H1 (cell line): Measurements from ENCODE around the gene ZNF785. TPM values are rescaled to one million over a fixed set of nuclear protein-coding genes. Genes with fewer than 3 reads are reported as not detected.
A peak's percentile ranks its signal among the peaks of the same experiment; 100 is the strongest.

ENCODE experiments used
- CTCF ChIA-PET: fragments of 300-600 bp; sonication (Branson Sonifier 250); formaldehyde crosslinking; loops from one replicate; lab custom pipeline; 2021; ENCODE audit not compliant: partially characterized antibody; lab: Charles Lee
- POLR2A ChIA-PET: fragments of 300-600 bp; sonication (Branson Sonifier 250); formaldehyde crosslinking; loops from one replicate; lab custom pipeline; 2021; ENCODE audit warnings: inconsistent platforms; ENCODE audit not compliant: partially characterized antibody; lab: Charles Lee
- DNase-seq, 2 experiments: peaks; one replicate each; pipeline versions ENCODE4 v3.0.0 to v3.0.0-alpha.2; 2010 to 2022; ENCODE audit warnings: low spot score in 2 of 2, low read depth in 1 of 2, mixed read lengths in 1 of 2
- FAIRE-seq: peaks from 2 replicates; lab custom pipeline; 2011; peaks lifted over from hg19 to GRCh38; lab: Jason Lieb, UNC
- H2AFZ ChIP-seq: 2 replicates; pipeline ENCODE4 v1.8.1; 2012; ENCODE audit warnings: low read length, inconsistent platforms
- H2AK5ac ChIP-seq: 2 replicates; pipeline ENCODE4 v1.6.1; 2013; ENCODE audit warnings: low read depth, low read length
- H2BK120ac ChIP-seq: replicated peaks from 2 replicates; pipeline ENCODE3; 2013; ENCODE audit warnings: low read depth, low read length, inconsistent platforms
- H2BK12ac ChIP-seq: 2 replicates; pipeline ENCODE4 v1.6.1; 2013; ENCODE audit warnings: low read depth, low read length
- H2BK15ac ChIP-seq: 2 replicates; pipeline ENCODE4 v1.6.1; 2013; ENCODE audit warnings: low read length
- H2BK20ac ChIP-seq: 2 replicates; pipeline ENCODE4 v1.6.1; 2013; ENCODE audit warnings: low read length
- H2BK5ac ChIP-seq: 2 replicates; pipeline ENCODE4 v1.6.1; 2013; ENCODE audit warnings: low read depth, low read length
- H3K14ac ChIP-seq: 2 replicates; pipeline ENCODE4 v1.6.1; 2013; ENCODE audit warnings: inconsistent platforms; ENCODE audit not compliant: insufficient read length
- H3K18ac ChIP-seq: 2 replicates; pipeline ENCODE4 v1.6.1; 2013; ENCODE audit warnings: low read length; ENCODE audit errors: extremely low read depth
- H3K23ac ChIP-seq: 2 replicates; pipeline ENCODE4 v1.6.1; 2013; ENCODE audit warnings: inconsistent platforms; ENCODE audit not compliant: insufficient read length
- H3K23me2 ChIP-seq: 2 replicates; pipeline ENCODE4 v1.6.1; 2013; ENCODE audit warnings: low read depth, low read length
- H3K27ac ChIP-seq: 2 replicates; pipeline ENCODE4 v1.6.1; 2011; ENCODE audit warnings: low read depth, low read length, inconsistent platforms
- H3K27me3 ChIP-seq, 4 experiments: replicated peaks in 1 of 4; 1 replicate in 1 of 4; 2 replicates in 3 of 4; pipeline versions ENCODE4 v1.6.1 to v1.8.1; 2011 to 2013; ENCODE audit warnings: low read length in 3 of 4, mild to moderate bottlenecking in 3 of 4, inconsistent platforms in 2 of 4, mixed read lengths in 2 of 4, moderate library complexity in 1 of 4; ENCODE audit not compliant: control insufficient read depth in 3 of 4, insufficient read depth in 3 of 4; ENCODE audit errors: extremely low read depth in 1 of 4
- H3K36me3 ChIP-seq, 4 experiments: 2 replicates each; pipeline versions ENCODE4 v1.6.1 to v1.8.1; 2011 to 2013; ENCODE audit warnings: mild to moderate bottlenecking in 4 of 4, low read length in 3 of 4, moderate library complexity in 2 of 4, control low read depth in 1 of 4, inconsistent platforms in 1 of 4; ENCODE audit not compliant: insufficient read depth in 4 of 4, control insufficient read depth in 2 of 4
- H3K4ac ChIP-seq: replicated peaks from 2 replicates; pipeline ENCODE3; 2013; ENCODE audit warnings: low read length, low read depth, mixed read lengths, inconsistent platforms; ENCODE audit not compliant: insufficient read length
- H3K4me1 ChIP-seq, 4 experiments: replicated peaks in 1 of 4; 1 replicate in 1 of 4; 2 replicates in 3 of 4; pipeline versions ENCODE4 v1.6.1 to v1.8.1; 2011 to 2013; ENCODE audit warnings: low read length in 3 of 4, inconsistent platforms in 2 of 4, mixed read lengths in 1 of 4; ENCODE audit not compliant: insufficient read depth in 4 of 4, control insufficient read depth in 3 of 4
- H3K4me2 ChIP-seq, 2 experiments: 2 replicates each; pipeline versions ENCODE4 v1.6.1 to v1.8.1; 2011 to 2013; ENCODE audit warnings: low read depth in 2 of 2, low read length in 2 of 2, control low read depth in 1 of 2, inconsistent platforms in 1 of 2, mild to moderate bottlenecking in 1 of 2; ENCODE audit not compliant: insufficient read depth in 1 of 2
- H3K4me3 ChIP-seq, 4 experiments: fragments of 200-600, 300-600 bp in 1 of 4; sonication (generic), shearing (Covaris generic), sonication (Bioruptor Twin) in 1 of 4; 2 replicates each; pipeline versions ENCODE4 v1.5.1 to v1.8.1; 2011 to 2016; ENCODE audit warnings: low read length in 4 of 4, low read depth in 3 of 4, control low read depth in 2 of 4, inconsistent platforms in 2 of 4, mild to moderate bottlenecking in 2 of 4, mixed read lengths in 1 of 4, moderate library complexity in 1 of 4; ENCODE audit not compliant: insufficient read depth in 2 of 4; ENCODE audit errors: extremely low read depth in 1 of 4
- H3K56ac ChIP-seq: replicated peaks from 2 replicates; pipeline ENCODE3; 2013; ENCODE audit warnings: low read depth, mild to moderate bottlenecking, mixed read lengths, low read length, inconsistent platforms; ENCODE audit not compliant: insufficient read length
- H3K79me1 ChIP-seq: 2 replicates; pipeline ENCODE4 v1.6.1; 2013; ENCODE audit warnings: low read depth, low read length, control low read depth
- H3K79me2 ChIP-seq, 2 experiments: 2 replicates each; pipeline versions ENCODE4 v1.6.1 to v1.8.1; 2012 to 2013; ENCODE audit warnings: low read length in 2 of 2, mild to moderate bottlenecking in 2 of 2, inconsistent platforms in 1 of 2; ENCODE audit not compliant: insufficient read depth in 2 of 2, control insufficient read depth in 1 of 2
- H3K9ac ChIP-seq, 4 experiments: replicated peaks in 1 of 4; 1 replicate in 1 of 4; 2 replicates in 3 of 4; pipeline versions ENCODE4 v1.6.1 to v1.8.1; 2011 to 2013; ENCODE audit warnings: low read depth in 3 of 4, low read length in 3 of 4, control low read depth in 2 of 4, mild to moderate bottlenecking in 2 of 4, moderate library complexity in 2 of 4, inconsistent platforms in 1 of 4; ENCODE audit errors: extremely low read depth in 1 of 4
- H3K9me3 ChIP-seq, 2 experiments: 2 replicates each; pipeline versions ENCODE4 v1.6.1 to v1.8.1; 2012 to 2013; ENCODE audit warnings: mild to moderate bottlenecking in 2 of 2, moderate library complexity in 2 of 2, control low read depth in 1 of 2, inconsistent platforms in 1 of 2, low read depth in 1 of 2, low read length in 1 of 2, mixed read lengths in 1 of 2; ENCODE audit not compliant: insufficient read depth in 2 of 2
- H4K20me1 ChIP-seq, 2 experiments: replicated peaks in 1 of 2; 2 replicates each; pipeline versions ENCODE3 to v1.8.1; 2011 to 2013; ENCODE audit warnings: inconsistent platforms in 2 of 2, low read length in 2 of 2, mild to moderate bottlenecking in 1 of 2; ENCODE audit not compliant: insufficient read depth in 2 of 2, control insufficient read depth in 1 of 2
- H4K5ac ChIP-seq: 2 replicates; pipeline ENCODE4 v1.6.1; 2013; ENCODE audit warnings: low read length, low read depth, mixed read lengths, inconsistent platforms; ENCODE audit not compliant: insufficient read length
- H4K8ac ChIP-seq: 2 replicates; pipeline ENCODE4 v1.8.0; 2013; ENCODE audit warnings: mild to moderate bottlenecking, moderate library complexity, low read length, inconsistent platforms; ENCODE audit not compliant: insufficient read depth; ENCODE audit errors: extremely low read depth
- H4K91ac ChIP-seq: replicated peaks from 2 replicates; pipeline ENCODE3; 2013; ENCODE audit warnings: low read length, mixed read lengths, inconsistent platforms; ENCODE audit not compliant: insufficient read length
- ATF3 ChIP-seq: IDR thresholded peaks from 2 replicates; pipeline ENCODE4 v1.6.1; 2011; ENCODE audit warnings: low read depth, mild to moderate bottlenecking, low read length; ENCODE audit not compliant: insufficient read depth
- CBX8 ChIP-seq: fragments of 300-800, 300-1000 bp; sonication (generic); IDR thresholded peaks from 2 replicates; pipeline ENCODE4 v1.7.1; 2016; ENCODE audit warnings: low read depth, low read length, borderline replicate concordance
- CEBPB ChIP-seq: IDR thresholded peaks from 2 replicates; pipeline ENCODE4 v1.6.1; 2012; ENCODE audit warnings: low read depth, low read length
- HDAC6 ChIP-seq: IDR thresholded peaks from one replicate; pipeline ENCODE4 v1.7.1; 2012; ENCODE audit warnings: low read depth, mild to moderate bottlenecking, inconsistent platforms, low read length, moderate library complexity
- NRF1 ChIP-seq: IDR thresholded peaks from 2 replicates; pipeline ENCODE4 v1.6.1; 2011; ENCODE audit warnings: mild to moderate bottlenecking, low read depth, low read length, improper control_type of control experiment
- PHF8 ChIP-seq: fragments of 200-600 bp; sonication (generic); conservative IDR thresholded peaks from 2 replicates; pipeline ENCODE4 v1.7.1; 2012; ENCODE audit warnings: low read depth, mild to moderate bottlenecking, inconsistent platforms, low read length, moderate library complexity
- RAD21 ChIP-seq, 2 experiments: IDR thresholded peaks in 1 of 2; conservative IDR thresholded peaks in 1 of 2; 2 replicates each; pipeline ENCODE4 v1.6.1; 2011; ENCODE audit warnings: low read depth in 2 of 2, low read length in 2 of 2, improper control_type of control experiment in 1 of 2, inconsistent platforms in 1 of 2, mild to moderate bottlenecking in 1 of 2, moderate library complexity in 1 of 2
- SAP30 ChIP-seq: fragments of 300-600 bp; sonication (generic); IDR thresholded peaks from 2 replicates; pipeline ENCODE4 v1.7.1; 2012; ENCODE audit warnings: low read length, moderate library complexity, mild to moderate bottlenecking, inconsistent platforms; ENCODE audit not compliant: insufficient read depth, insufficient replicate concordance
- SIRT6 ChIP-seq: IDR thresholded peaks from one replicate; pipeline ENCODE4 v1.7.1; 2012; ENCODE audit warnings: low read length, inconsistent platforms
- SP2 ChIP-seq: IDR thresholded peaks from 2 replicates; pipeline ENCODE4 v1.6.1; 2012; ENCODE audit warnings: mild to moderate bottlenecking, low read length, inconsistent platforms
- WGBS, 2 experiments: shearing (Covaris generic) in 1 of 2; methylation state at CpG; one replicate each; pipeline versions ENCODE4 v1.1.6 to v1.1.7; 2013 to 2015; ENCODE audit warnings: low lambda C conversion rate in 2 of 2, mixed read lengths in 2 of 2, inconsistent platforms in 1 of 2, low coverage in 1 of 2, missing lambda C conversion rate in 1 of 2; ENCODE audit not compliant: insufficient replicate concordance in 2 of 2, insufficient coverage in 1 of 2, insufficient read length in 1 of 2; ENCODE audit errors: extremely low coverage in 1 of 2, missing lambda C conversion rate in 1 of 2; 5-methylcytosine and 5-hydroxymethylcytosine counted together
- polyA plus RNA-seq, 7 experiments: library from polyadenylated mRNA; depleted of rRNA in 3 of 7; stranded (reverse) in 5 of 7; unstranded in 2 of 7; fragments of >200 nt in 5 of 7; fragments of 200-250 nt in 2 of 7; gene quantifications; 1 replicate in 5 of 7; 2 replicates in 1 of 7; 4 replicates in 1 of 7; pipeline versions ENCODE4 v1.2.1 to v1.2.3, GENCODE V29; 2011 to 2013; ENCODE audit warnings: missing spikeins in 2 of 7, mixed read lengths in 2 of 7
- total RNA-seq: library from RNA; stranded (reverse); fragmentation: NEBNext Ultra II Directional; extraction: Animal tissue kit (Norgen Biotek cat#: 25700); gene quantifications from 2 replicates; pipeline ENCODE4 v1.2.1, GENCODE V29; 2021

The ZNF785 gene
- total and polyA plus RNA-seq, 2 of the 8 experiments (the other 6 are each of a cell fraction or from before 2014, with no cell fraction given): 8.6 to 12.9 TPM

GRCh38 chr16:30552956-30553355, 32.5 kb downstream of the ZNF785 start:
- Histone ChIP-seq H4K5ac (no peak overlapping the region), H3K36me3 (peaks cover 3 to 8% (median 5%) of the 10 kb centered on the region in 4 experiments; a peak in 4 of 8 replicates), H2BK5ac (0 out of 2 replicates have a peak overlapping the region, but pooled peaks have one; percentile 26), H2BK120ac (no peak overlapping the region), H3K27me3 (no peaks in the 10 kb centered on the region), H3K9me3 (no peaks in the 10 kb centered on the region), H2BK20ac (no peak overlapping the region), H2BK12ac (no peak overlapping the region), H3K18ac (no peak overlapping the region), H3K27ac (no peak overlapping the region), H3K4me1 (peaks cover 5 to 14% (median 7%) of the 10 kb centered on the region in 4 experiments), H3K23ac (no peak overlapping the region), H2BK15ac (no peak overlapping the region), H2AK5ac (no peak overlapping the region), H3K4me2 (no peak overlapping the region), H4K8ac (no peak overlapping the region), H3K9ac (no peak overlapping the region), H3K14ac (no peak overlapping the region), H3K4me3 (no peak overlapping the region), H3K56ac (no peak overlapping the region), H3K4ac (no peak overlapping the region), H2AFZ (no peak overlapping the region), H3K23me2 (peaks cover 5% of the 10 kb centered on the region; the same call in 1 of the 2 replicates), H4K91ac (no peak overlapping the region), H4K20me1 (peaks cover 0 to 4% of the 10 kb centered on the region in 2 experiments), H3K79me1 (no peaks in the 10 kb centered on the region), H3K79me2 (no peaks in the 10 kb centered on the region)
- no peak for DNase-seq
- CTCF ChIA-PET: interaction anchor here (0.6 to 3.8 kb wide), 3 partner anchors 9 to 17 kb away, joined by 3 to 12 read pairs (median 3); partner anchors contain the start of gene ZNF747
- POLR2A ChIA-PET: interaction anchor here (0.6 to 6.7 kb wide), 4 partner anchors 9 to 23 kb away, joined by 4 to 40 read pairs (median 5); partner anchors contain the start of gene ZNF747
- FAIRE-seq: no peak
- 91% methylated on average over 4 of the region's 4 CpGs; no CpG with 5 or more reads in 1 of the 2 experiments for WGBS, 2 experiments
- TF ChIP-seq CBX8 (no peak), RAD21 (IDR thresholded peaks at IDR 0.05 in 1 of 2, conservative IDR thresholded peaks at IDR 0.05 in 1 of 2; ENCODE audit: low read depth in 2 of 2, low read length in 2 of 2) (no peak), PHF8 (no peak), CEBPB (no peak), SIRT6 (no peak), HDAC6 (no peak), SAP30 (no peak), SP2 (no peak), NRF1 (no peak), ATF3 (no peak)
